HUES48 (cell line): ENCODE results near the gene UNC93A.
"Not testable (repeated sequence)": the region's sequence is repeated elsewhere in the genome, so short reads cannot be mapped to it uniquely, and the experiment has no call there.

Source experiments
- H3K27ac ChIP-seq: one replicate; pipeline ENCODE4 v1.7.0; 2013; ENCODE audit warnings: low read depth, low read length, inconsistent platforms
- H3K27me3 ChIP-seq: 2 replicates; pipeline ENCODE4 v1.6.1; 2013; ENCODE audit warnings: mild to moderate bottlenecking, low read length; ENCODE audit not compliant: control insufficient read depth, insufficient read depth
- H3K36me3 ChIP-seq: 2 replicates; pipeline ENCODE4 v1.6.1; 2013; ENCODE audit warnings: low read length; ENCODE audit not compliant: control insufficient read depth, insufficient read depth
- H3K4me1 ChIP-seq: 2 replicates; pipeline ENCODE4 v1.6.1; 2013; ENCODE audit warnings: mild to moderate bottlenecking, low read length; ENCODE audit not compliant: control insufficient read depth, insufficient read depth
- H3K4me3 ChIP-seq: 2 replicates; pipeline ENCODE4 v1.5.1; 2013; ENCODE audit warnings: mild to moderate bottlenecking, low read depth, low read length
- H3K9ac ChIP-seq: 2 replicates; pipeline ENCODE4 v1.6.1; 2013; ENCODE audit warnings: mild to moderate bottlenecking, low read depth, low read length, moderate library complexity
- H3K9me3 ChIP-seq: 2 replicates; pipeline ENCODE4 v1.6.1; 2013; ENCODE audit warnings: low read length; ENCODE audit not compliant: control insufficient read depth, insufficient read depth

Gene UNC93A

GRCh38 chr6:167285077-167285770 is 5.9 kb upstream of the UNC93A start:
- Histone ChIP-seq H3K9me3 (no peaks in the 10 kb centered on the region), H3K4me3 (no peak overlapping the region), H3K9ac (no peak overlapping the region), H3K4me1 (peaks cover 40% of the 10 kb centered on the region), H3K36me3 (no peaks in the 10 kb centered on the region), H3K27me3 (no peaks in the 10 kb centered on the region), H3K27ac (no peak overlapping the region)

- Histone ChIP-seq H3K9ac (no peak overlapping the region), H3K4me1 (peaks cover 24% of the 10 kb centered on the region), H3K27me3 (no peaks in the 10 kb centered on the region), H3K27ac (no peak overlapping the region), H3K9me3 (no peaks in the 10 kb centered on the region), H3K4me3 (no peak overlapping the region), H3K36me3 (no peaks in the 10 kb centered on the region)
Measured at GRCh38 chr6:167287513-167288048, 3.5 kb upstream of the UNC93A start.

- H3K36me3 ChIP-seq, H3K27me3 ChIP-seq, H3K4me3 ChIP-seq, H3K27ac ChIP-seq, H3K9me3 ChIP-seq, H3K9ac ChIP-seq: not testable (repeated sequence)
- H3K4me1 ChIP-seq, result peaks cover 16% of the 10 kb centered on the region
Measured at GRCh38 chr6:167288591-167289225, 2.4 kb upstream of the UNC93A start.

DNA sequence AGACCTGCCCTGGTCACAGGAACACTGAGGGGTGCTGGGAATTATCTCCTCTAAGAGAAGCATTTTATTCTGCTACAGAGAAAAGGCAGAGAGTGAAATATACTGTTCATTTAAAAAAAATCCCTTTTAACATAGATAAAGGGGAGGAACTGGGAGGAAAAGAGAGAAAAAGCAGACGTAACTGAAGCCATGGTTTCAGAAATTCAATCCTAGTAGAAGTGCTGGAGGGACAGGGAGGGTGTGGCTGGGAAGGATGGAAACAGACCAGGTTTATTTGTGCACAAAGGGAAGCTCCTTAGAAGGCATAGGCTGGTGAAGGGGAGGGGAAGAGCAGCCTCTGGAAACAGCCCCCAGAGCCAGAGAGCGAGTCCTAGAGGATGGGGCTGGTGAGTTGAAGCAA is 1.8 kb upstream of the UNC93A start:
- not testable (repeated sequence) for H3K9ac ChIP-seq, H3K9me3 ChIP-seq, H3K27ac ChIP-seq, H3K27me3 ChIP-seq, H3K36me3 ChIP-seq, H3K4me3 ChIP-seq
- peaks cover 14% of the 10 kb centered on the region for H3K4me1 ChIP-seq

DNA sequence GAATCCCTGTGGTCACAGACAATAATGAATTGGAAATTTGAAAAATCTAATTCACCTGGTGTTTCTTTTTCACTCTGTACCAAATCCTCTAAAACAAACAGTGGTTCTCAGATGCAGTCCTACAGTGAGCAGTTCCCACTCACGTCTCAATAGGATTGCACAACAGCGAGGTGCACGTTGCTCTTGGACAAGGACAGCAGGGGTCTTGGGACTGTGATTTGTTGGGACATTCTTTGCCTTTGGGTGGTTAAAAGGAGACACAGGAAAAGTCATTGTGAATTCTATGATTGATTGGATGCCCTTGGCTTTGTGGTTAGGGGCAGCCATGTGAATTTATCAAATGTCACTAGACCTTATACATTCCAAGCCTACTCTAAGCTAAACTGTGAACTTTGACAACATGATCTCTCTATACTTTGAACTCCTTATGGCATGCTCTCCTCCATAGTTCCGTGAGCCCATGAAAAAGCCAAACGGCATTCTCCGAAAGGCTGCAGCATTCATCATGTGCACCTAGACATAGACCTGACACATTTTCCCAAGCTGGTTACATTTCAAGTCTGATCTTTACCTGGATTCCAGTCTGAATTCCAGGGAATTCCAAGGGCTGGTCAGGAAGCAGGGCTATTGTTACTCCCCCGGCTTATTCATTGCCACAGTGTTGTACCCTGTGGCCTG is 647 bp downstream of the UNC93A start:
- Histone ChIP-seq H3K4me3 (no peak overlapping the region), H3K9ac (no peak overlapping the region), H3K27me3 (no peaks in the 10 kb centered on the region), H3K9me3 (no peaks in the 10 kb centered on the region), H3K4me1 (peaks cover 14% of the 10 kb centered on the region), H3K27ac (no peak overlapping the region), H3K36me3 (no peaks in the 10 kb centered on the region)

DNA sequence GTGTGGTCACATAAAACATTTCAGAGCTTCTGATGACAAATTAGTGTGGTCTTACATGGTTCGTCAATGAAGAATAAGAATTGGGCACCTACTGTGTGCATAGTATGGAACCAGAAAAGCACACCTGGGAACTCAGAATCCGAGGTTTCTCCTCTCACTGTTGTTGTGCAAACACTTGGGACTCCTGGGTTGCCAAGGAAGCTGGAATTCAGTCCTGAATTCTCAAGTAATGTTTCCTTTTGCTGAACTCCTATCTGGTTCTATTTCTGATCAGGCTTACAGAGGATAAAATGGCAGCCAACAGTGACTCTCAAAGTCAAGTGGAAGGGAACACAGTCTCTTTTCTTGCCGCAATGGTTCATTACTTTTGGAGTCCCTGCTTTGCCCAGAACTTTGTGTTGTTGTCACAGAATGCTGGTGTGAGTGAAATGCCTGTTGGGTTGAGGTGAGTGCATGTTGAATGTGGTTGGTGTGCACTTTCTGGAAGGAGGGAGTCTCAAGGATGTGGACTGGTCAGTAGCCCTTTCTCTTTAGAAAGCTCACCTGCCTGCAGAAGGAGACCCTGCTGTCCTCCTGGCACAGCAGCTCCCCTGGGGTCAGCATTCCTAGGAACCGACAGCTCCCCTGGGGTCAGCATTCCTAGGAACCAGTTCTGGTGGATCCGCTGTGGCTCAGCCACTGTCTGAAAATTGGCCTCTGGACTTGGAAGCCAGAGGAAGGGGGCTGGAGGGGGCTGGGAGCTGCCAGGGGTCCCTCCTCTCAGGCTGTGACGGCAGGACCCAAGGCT is 1.4 kb downstream of the UNC93A start:
- H3K4me3 ChIP-seq, result no peak overlapping the region
- no peak overlapping the region for H3K27ac ChIP-seq
- no peaks in the 10 kb centered on the region for H3K9me3 ChIP-seq
- no peaks in the 10 kb centered on the region for H3K36me3 ChIP-seq
- H3K27me3 ChIP-seq, result no peaks in the 10 kb centered on the region
- peaks cover 14% of the 10 kb centered on the region for H3K4me1 ChIP-seq
- H3K9ac ChIP-seq, result no peak overlapping the region

GRCh38 chr6:167293088-167293589 is 2.0 kb downstream of the UNC93A start:
- H3K36me3 ChIP-seq, result no peaks in the 10 kb centered on the region
- no peak overlapping the region for H3K9ac ChIP-seq
- no peak overlapping the region for H3K27ac ChIP-seq
- H3K27me3 ChIP-seq, result no peaks in the 10 kb centered on the region
- no peak overlapping the region for H3K4me3 ChIP-seq
- H3K9me3 ChIP-seq, result no peaks in the 10 kb centered on the region
- peaks cover 14% of the 10 kb centered on the region for H3K4me1 ChIP-seq

DNA sequence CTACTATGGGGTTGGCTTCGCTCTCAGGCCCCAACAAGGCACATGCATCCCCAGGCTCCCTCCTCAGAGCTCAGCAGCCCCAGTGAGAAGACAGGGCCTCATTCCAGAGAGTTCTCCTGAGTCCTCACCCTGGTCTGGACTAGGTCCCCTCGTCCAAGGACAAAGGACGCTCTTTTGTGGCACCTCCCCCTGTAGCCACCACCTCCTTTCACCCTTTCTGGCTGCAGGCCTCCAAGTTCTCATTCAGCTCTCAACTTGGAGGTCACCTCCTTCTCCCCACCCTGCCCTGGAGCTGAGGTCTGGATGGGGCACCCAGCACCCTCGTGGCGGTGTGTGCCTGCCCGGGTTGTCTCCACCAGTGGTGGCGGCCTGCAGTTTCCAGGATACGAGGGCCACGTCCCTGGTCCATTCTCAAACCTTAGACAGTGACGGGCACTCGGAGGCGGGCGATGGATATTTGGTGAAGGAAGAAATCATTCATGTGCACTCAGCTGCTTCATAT is 2.5 kb downstream of the UNC93A start:
- Histone ChIP-seq H3K9ac (no peak overlapping the region), H3K4me3 (no peak overlapping the region), H3K4me1 (peaks cover 14% of the 10 kb centered on the region), H3K27ac (no peak overlapping the region), H3K36me3 (no peaks in the 10 kb centered on the region), H3K27me3 (no peaks in the 10 kb centered on the region), H3K9me3 (no peaks in the 10 kb centered on the region)

- Histone ChIP-seq H3K4me3 (no peak overlapping the region), H3K4me1 (peaks cover 9% of the 10 kb centered on the region), H3K9ac (no peak overlapping the region), H3K27me3 (no peaks in the 10 kb centered on the region), H3K36me3 (no peaks in the 10 kb centered on the region), H3K9me3 (no peaks in the 10 kb centered on the region), H3K27ac (no peak overlapping the region)
Measured at GRCh38 chr6:167294241-167294640, 3.1 kb downstream of the UNC93A start.

- H3K4me3 ChIP-seq, result no peak overlapping the region
- H3K27me3 ChIP-seq, result no peaks in the 10 kb centered on the region
- no peak overlapping the region for H3K9ac ChIP-seq
- peaks cover 8% of the 10 kb centered on the region; the same call in 1 of the 2 replicates for H3K4me1 ChIP-seq
- no peaks in the 10 kb centered on the region for H3K36me3 ChIP-seq
- H3K27ac ChIP-seq, result no peak overlapping the region
- no peaks in the 10 kb centered on the region for H3K9me3 ChIP-seq
Measured at GRCh38 chr6:167294651-167295494, 3.8 kb downstream of the UNC93A start.
